ENCODE data around the gene C10orf90. TPM values are rescaled to one million over a fixed set of nuclear protein-coding genes. Genes with fewer than 3 reads are reported as not detected.

The C10orf90 gene
- total RNA-seq, 1 donor from 2014 or later, result not detected

DNA sequence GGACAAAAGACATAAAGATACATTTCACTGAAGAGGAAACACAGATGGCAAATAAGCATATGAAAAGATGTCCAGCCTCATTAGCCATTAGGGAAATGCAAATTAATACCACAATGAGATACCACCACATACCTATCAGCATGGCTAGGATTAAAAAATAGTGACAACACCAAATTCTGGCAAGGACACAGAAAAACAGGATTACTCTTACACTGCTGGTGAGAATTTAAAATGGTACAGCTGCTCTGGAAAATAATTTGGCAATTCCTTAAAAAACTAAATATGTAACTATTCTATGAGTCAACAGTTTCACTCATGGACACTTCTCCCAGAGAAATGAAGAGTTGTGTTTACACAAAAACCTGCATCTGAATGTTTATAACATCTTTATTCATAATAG, 121.1 kb downstream of the C10orf90 start:
- H3K4me1 Mint-ChIP-seq, result peaks cover 3% of the 10 kb centered on the region
- no peak overlapping the region for H3K4me3 Mint-ChIP-seq
- no peaks in the 10 kb centered on the region for H3K27me3 ChIP-seq
- no peaks in the 10 kb centered on the region for H3K79me2 ChIP-seq (ENCODE audit: low read depth)
- H3K27ac Mint-ChIP-seq, result no peak overlapping the region
- H3K4me2 ChIP-seq, result no peak overlapping the region
- H3K4me3 ChIP-seq, result no peak overlapping the region
- no peak for TF ChIP-seq CTCF (IDR thresholded peaks at IDR 0.05)
- no peak for TF ChIP-seq EZH2 (IDR thresholded peaks at IDR 0.05)
- no peak for TF ChIP-seq EZH2phosphoT487 (IDR thresholded peaks at IDR 0.05)
- H2AFZ ChIP-seq (replicated peaks), result no peak overlapping the region
- H3K9ac ChIP-seq, result no peak overlapping the region
- H3K9me3 ChIP-seq (ENCODE audit: low read depth), result no peaks in the 10 kb centered on the region
- H3K9me3 Mint-ChIP-seq, result no peaks in the 10 kb centered on the region
- no peaks in the 10 kb centered on the region for H3F3A ChIP-seq (ENCODE audit: low read depth)
- H3K4me1 ChIP-seq, result peaks cover 6% of the 10 kb centered on the region
- H3K27ac ChIP-seq, result no peak overlapping the region
- H3K36me3 ChIP-seq, result no peaks in the 10 kb centered on the region
- no peak for DNase-seq (ENCODE audit: low spot score)
- H3K27me3 Mint-ChIP-seq (ENCODE audit: insufficient read depth, low read depth), result peaks cover 3% of the 10 kb centered on the region
- H4K20me1 ChIP-seq (ENCODE audit: low read depth), result no peaks in the 10 kb centered on the region
- H3K36me3 Mint-ChIP-seq, result no peaks in the 10 kb centered on the region

GRCh38 chr10:126544565-126544964, 125.9 kb downstream of the C10orf90 start:
- no peak overlapping the region for H3K4me2 ChIP-seq
- H3F3A ChIP-seq (ENCODE audit: low read depth), result no peaks in the 10 kb centered on the region
- Mint-ChIP-seq H3K36me3 (no peaks in the 10 kb centered on the region), H3K27me3 (ENCODE audit: insufficient read depth, low read depth) (peaks cover 6% of the 10 kb centered on the region), H3K27ac (no peak overlapping the region), H3K4me1 (peaks cover 3% of the 10 kb centered on the region), H3K4me3 (no peak overlapping the region), H3K9me3 (no peaks in the 10 kb centered on the region)
- H3K36me3 ChIP-seq, result no peaks in the 10 kb centered on the region
- H2AFZ ChIP-seq (replicated peaks), result no peak overlapping the region
- no peaks in the 10 kb centered on the region for H3K9me3 ChIP-seq (ENCODE audit: low read depth)
- no peaks in the 10 kb centered on the region for H3K79me2 ChIP-seq (ENCODE audit: low read depth)
- no peak for DNase-seq (ENCODE audit: low spot score)
- no peaks in the 10 kb centered on the region for H3K27me3 ChIP-seq
- H3K9ac ChIP-seq, result no peak overlapping the region
- H4K20me1 ChIP-seq (ENCODE audit: low read depth), result no peaks in the 10 kb centered on the region
- H3K27ac ChIP-seq, result no peak overlapping the region
- TF ChIP-seq EZH2 (IDR thresholded peaks at IDR 0.05) (no peak), EZH2phosphoT487 (IDR thresholded peaks at IDR 0.05) (no peak), CTCF (IDR thresholded peaks at IDR 0.05) (no peak)
- no peak overlapping the region for H3K4me3 ChIP-seq
- H3K4me1 ChIP-seq, result peaks cover 6% of the 10 kb centered on the region

GRCh38 chr10:126538439-126539135, 131.9 kb downstream of the C10orf90 start:
- no peaks in the 10 kb centered on the region for H3K27me3 ChIP-seq
- no peak overlapping the region for H2AFZ ChIP-seq (replicated peaks)
- H3K4me3 Mint-ChIP-seq, result no peak overlapping the region
- H3K79me2 ChIP-seq (ENCODE audit: low read depth), result no peaks in the 10 kb centered on the region
- no peak overlapping the region for H3K27ac Mint-ChIP-seq
- H3K27me3 Mint-ChIP-seq (ENCODE audit: insufficient read depth, low read depth), result peaks cover 7% of the 10 kb centered on the region
- no peaks in the 10 kb centered on the region for H3K9me3 Mint-ChIP-seq
- H3K36me3 Mint-ChIP-seq, result no peaks in the 10 kb centered on the region
- H4K20me1 ChIP-seq (ENCODE audit: low read depth), result no peaks in the 10 kb centered on the region
- H3K4me1 Mint-ChIP-seq, result peaks cover 14% of the 10 kb centered on the region
- no peak for DNase-seq (ENCODE audit: low spot score)
- H3K9ac ChIP-seq, result no peak overlapping the region
- H3K4me2 ChIP-seq, result no peak overlapping the region
- no peak overlapping the region for H3K27ac ChIP-seq
- H3K36me3 ChIP-seq, result no peaks in the 10 kb centered on the region
- no peak overlapping the region for H3K4me3 ChIP-seq
- no peaks in the 10 kb centered on the region for H3K4me1 ChIP-seq
- TF ChIP-seq CTCF (IDR thresholded peaks at IDR 0.05) (no peak), EZH2 (IDR thresholded peaks at IDR 0.05) (no peak), EZH2phosphoT487 (IDR thresholded peaks at IDR 0.05) (no peak)
- no peaks in the 10 kb centered on the region for H3K9me3 ChIP-seq (ENCODE audit: low read depth)
- H3F3A ChIP-seq (ENCODE audit: low read depth), result no peaks in the 10 kb centered on the region

Data from neural progenitor cell (in vitro differentiated cells).